Hematopoietic multipotent progenitor cell treated with erythropoietin and hydrocortisone succinate and interleukin-3 and kit ligand, for 17 days (in vitro differentiated cells): ENCODE data around the gene TCAP.
A peak's percentile ranks its signal among the peaks of the same experiment; 100 is the strongest.

ENCODE experiments used
- DNase-seq: peaks from one replicate; pipeline ENCODE4 v3.0.0-alpha.2; 2015; ENCODE audit warnings: low spot score

Gene TCAP

DNA sequence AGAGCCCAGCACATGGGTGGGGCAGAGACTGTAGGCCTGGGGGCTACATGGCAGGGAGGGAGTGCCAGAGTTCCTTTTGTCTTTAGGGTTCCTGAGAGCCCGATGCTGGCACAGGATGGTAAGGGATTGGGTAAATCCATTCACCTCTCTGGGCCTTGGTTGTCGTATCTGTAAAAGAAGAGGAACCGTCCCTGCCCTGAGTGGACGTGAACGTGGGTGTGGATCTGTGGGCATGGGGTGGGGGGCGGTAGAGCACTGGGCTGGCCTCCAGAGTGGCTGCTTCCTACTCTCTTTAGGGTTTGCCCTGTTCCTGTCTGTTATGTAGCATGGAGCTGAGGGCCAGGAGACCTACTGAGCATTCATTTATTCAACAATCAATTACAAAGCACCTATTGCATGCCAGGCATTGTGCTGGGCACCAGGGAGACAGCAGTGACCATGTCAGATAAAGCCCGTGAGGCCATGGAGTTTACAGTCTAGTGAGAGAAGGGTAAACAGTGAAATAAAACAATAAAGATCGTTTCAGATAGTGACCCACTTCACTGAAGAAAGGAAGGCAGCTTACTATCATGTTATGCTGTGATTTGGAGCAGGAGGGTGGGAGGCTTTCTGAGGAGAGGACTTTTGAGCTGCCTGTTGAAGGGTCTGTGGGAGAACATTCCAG, 13.1 kb upstream of the TCAP start:
- no peak for DNase-seq

- DNase-seq: no peak
Measured at GRCh38 chr17:39652587-39653315, 12.4 kb upstream of the TCAP start.

- no peak for DNase-seq
Measured at GRCh38 chr17:39653316-39653661, 11.9 kb upstream of the TCAP start.

- peak; percentile 81 for DNase-seq
Measured at GRCh38 chr17:39653662-39654331, 11.4 kb upstream of the TCAP start.

DNA sequence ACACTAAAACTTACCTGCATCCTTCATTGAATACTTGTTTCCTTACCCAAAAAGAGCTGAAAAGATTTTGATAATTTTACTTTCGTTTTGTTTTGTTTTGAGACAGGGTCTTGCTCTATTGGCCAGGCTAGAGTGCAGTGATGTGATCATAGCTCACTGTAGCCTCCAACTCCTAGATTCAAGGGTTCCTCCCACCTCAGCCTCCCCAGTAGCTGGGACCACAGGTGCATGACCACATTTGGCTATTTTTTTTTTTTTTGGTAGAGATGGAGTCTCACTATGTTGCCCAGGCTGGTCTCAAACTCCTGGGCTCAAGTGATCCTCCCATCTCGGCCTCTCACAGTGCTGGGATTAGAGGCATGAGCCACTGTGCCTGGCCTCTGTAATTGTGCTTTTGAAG, 10.0 kb upstream of the TCAP start:
- no peak for DNase-seq

DNA sequence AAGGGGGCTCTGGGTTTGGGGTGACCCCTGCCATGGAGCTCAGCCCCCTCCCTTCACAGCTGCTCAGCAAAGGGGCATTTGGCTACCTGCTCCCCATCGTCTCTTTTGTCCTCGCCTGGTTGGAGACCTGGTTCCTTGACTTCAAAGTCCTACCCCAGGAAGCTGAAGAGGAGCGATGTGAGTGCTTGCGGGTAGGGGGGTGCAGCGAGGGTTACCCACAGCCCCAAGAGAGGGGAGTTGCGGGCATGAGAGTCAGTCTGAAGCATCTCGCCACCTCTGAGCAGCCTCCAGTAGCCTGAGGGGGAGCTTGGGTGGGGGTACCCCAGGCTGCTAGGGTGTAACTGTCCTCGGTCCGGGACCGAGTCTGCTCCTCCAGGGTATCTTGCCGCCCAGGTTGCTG, 6.8 kb upstream of the TCAP start:
- DNase-seq: no peak

DNA sequence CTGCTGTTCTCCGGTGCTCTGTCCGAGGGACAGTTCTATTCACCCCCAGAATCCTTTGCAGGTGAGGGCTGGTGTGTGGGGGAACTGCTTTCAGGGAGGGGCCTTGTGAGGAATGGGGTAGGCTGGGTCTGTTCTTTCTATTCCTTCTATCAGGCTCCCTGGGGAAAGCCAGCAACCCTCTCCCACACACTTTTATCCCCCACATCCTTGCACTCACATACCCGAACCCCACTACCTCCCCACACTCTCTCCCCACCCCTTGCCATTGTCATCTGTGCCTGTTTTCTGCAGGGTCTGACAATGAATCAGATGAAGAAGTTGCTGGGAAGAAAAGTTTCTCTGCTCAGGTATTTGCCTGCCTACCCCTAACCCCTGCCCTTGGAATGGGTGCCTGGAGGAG, 6.4 kb upstream of the TCAP start:
- no peak for DNase-seq

- DNase-seq: no peak
Measured at GRCh38 chr17:39659279-39660010, 5.7 kb upstream of the TCAP start.

DNA sequence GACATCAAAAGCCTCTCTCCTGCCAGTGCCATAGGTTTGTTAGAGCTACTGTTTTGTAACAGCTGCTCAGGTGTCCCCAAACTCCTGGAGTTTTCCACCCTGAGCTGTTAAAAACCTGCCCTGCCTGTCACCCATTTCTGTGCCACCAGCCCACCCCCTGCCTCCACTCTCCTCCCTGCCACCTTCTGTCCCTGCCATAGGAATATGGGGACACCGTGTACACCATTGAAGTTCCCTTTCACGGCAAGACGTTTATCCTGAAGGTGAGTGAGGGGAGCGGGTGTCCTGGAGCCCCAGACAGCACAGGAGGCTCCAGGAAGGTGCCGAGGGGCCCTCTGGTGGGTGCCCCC, 5.2 kb upstream of the TCAP start:
- no peak for DNase-seq

- no peak for DNase-seq
Measured at GRCh38 chr17:39660397-39661385, 4.5 kb upstream of the TCAP start.

- DNase-seq: no peak
Measured at GRCh38 chr17:39661744-39662541, 3.2 kb upstream of the TCAP start.

GRCh38 chr17:39662551-39663339, 2.4 kb upstream of the TCAP start:
- no peak for DNase-seq

GRCh38 chr17:39663340-39663687, 1.8 kb upstream of the TCAP start:
- DNase-seq: no peak

DNA sequence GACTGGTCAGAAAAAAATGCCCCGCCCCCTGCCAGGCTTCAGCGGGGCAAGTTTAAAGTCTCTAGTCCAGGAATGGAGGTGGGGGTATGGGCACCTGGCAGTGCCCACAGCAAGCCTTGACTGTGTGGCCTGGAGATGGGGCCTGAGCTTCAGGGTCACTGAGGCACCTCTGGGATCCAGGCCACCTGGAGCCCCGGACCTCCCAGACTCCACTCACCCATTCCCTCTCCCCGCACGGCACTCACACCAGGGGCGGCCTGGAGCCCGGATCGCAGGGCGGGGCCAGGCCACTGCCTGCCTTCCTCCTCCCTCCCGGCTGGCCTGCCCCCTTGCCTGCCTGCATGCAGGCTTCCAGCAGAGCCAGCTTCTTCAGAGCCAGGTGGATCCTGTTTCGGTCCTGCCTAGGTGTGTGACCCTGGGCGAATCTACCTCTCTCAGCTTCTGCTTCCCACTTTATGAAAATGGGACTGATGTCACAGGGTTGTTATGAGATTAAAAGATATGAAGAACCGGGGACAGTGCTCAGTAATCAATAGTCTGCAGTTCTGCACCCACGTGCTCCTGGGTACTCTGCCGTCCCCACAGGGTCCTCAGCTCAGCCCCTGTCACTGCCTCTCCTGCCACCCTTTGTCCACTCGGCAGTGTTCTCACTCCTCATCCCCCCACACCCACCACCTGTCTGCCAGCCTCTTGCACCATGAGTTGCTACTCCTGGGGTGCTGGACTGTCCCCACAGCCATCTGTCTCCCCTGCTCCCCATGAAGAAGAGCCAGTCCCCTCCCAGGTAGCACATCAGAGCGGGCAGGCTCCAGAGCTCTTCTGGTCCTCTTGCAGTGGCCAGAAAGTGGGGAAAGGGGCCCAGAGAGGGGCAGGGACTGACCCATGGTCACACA, 1.2 kb upstream of the TCAP start:
- DNase-seq: no peak

- DNase-seq: no peak
Measured at GRCh38 chr17:39665642-39666224, 584 bp downstream of the TCAP start.

DNA sequence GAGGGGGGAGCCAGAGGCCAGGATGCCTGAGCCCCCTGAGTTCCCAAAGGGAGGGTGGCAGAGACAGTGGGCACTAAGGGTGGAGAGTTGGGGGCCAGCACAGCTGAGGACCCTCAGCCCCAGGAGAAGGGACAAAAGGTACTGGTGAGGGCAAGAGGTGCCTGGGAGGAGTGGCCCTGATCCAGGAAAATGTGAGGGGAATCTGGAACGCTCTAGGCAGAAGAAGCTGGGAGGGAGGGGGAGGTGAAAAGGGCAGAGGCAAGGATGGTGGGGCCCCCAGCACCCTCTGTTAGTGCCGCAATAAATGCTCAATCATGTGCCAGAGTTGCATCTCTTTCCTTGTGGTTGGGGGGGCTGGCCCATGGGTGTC, 1.1 kb downstream of the TCAP start:
- no peak for DNase-seq

- no peak for DNase-seq
Measured at GRCh38 chr17:39666601-39667261, 1.6 kb downstream of the TCAP start.

DNA sequence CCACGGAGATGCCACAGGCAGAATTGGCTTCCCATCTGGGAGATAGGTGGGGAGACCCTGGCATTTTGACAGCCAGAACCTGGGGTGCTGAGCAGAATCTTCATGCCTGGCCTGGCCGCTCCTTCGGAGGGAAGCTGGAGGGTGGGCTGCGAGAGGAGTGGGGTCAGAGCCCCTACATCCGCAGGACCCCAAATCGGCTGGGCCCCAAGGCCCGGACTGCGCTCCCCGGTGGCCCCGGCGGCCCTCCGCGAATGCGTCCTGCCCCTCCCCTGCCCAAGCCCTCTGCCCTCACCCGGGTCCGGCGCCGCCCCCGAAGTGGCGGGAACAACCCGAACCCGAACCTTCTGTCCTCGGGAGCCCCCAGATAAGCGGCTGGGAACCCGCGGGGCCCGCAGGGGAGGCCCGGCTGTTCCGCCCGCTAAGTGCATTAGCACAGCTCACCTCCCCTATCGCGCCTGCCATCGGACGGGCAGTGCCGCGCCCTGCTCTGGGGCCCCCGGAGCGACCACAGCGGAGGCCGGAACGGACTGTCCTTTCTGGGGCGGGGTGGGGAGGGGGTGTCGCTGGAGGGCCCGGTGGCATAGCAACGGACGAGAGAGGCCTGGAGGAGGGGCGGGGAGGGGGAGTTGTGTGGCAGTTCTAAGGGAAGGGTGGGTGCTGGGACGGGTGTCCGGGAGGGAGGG, 2.3 kb downstream of the TCAP start:
- no peak for DNase-seq
